Small intestine (tissue), 7 donors: ENCODE results near the gene USF3. TPM values are rescaled to one million over a fixed set of nuclear protein-coding genes. Genes with fewer than 3 reads are reported as not detected.

Source experiments
- DNase-seq, 2 donors: peaks; one replicate each; pipeline versions ENCODE4 v3.0.0 to v3.0.0-alpha.2; 2013
- FAIRE-seq: peaks from 2 replicates; lab custom pipeline; 2012; peaks lifted over from hg19 to GRCh38; lab: Jason Lieb, UNC
- H3K27ac ChIP-seq, 3 donors: one replicate each; pipeline ENCODE4 v1.5.1; 2013; ENCODE audit warnings: low read length in 2 of 3, mild to moderate bottlenecking in 2 of 3, control low read depth in 1 of 3, inconsistent platforms in 1 of 3, low read depth in 1 of 3, moderate library complexity in 1 of 3
- H3K27me3 ChIP-seq, 3 donors: one replicate each; pipeline ENCODE4 v1.6.1; 2013; ENCODE audit warnings: low read length in 3 of 3, inconsistent platforms in 1 of 3; ENCODE audit not compliant: control insufficient read depth in 3 of 3, insufficient read depth in 3 of 3
- H3K36me3 ChIP-seq, 3 donors: one replicate each; pipeline ENCODE4 v1.6.1; 2013; ENCODE audit warnings: low read length in 3 of 3, inconsistent platforms in 1 of 3, low read depth in 1 of 3, mild to moderate bottlenecking in 1 of 3, moderate library complexity in 1 of 3; ENCODE audit not compliant: control insufficient read depth in 3 of 3, insufficient read depth in 2 of 3
- H3K4me1 ChIP-seq, 3 donors: one replicate each; pipeline ENCODE4 v1.6.1; 2013; ENCODE audit warnings: low read length in 2 of 3, inconsistent platforms in 1 of 3, low read depth in 1 of 3, mild to moderate bottlenecking in 1 of 3, moderate library complexity in 1 of 3; ENCODE audit not compliant: control insufficient read depth in 3 of 3, insufficient read depth in 2 of 3
- H3K4me3 ChIP-seq, 3 donors: one replicate each; pipeline ENCODE4 v1.5.1; 2013; ENCODE audit warnings: low read length in 3 of 3, control low read depth in 1 of 3, inconsistent platforms in 1 of 3, low read depth in 1 of 3, mild to moderate bottlenecking in 1 of 3, moderate library complexity in 1 of 3
- H3K9me3 ChIP-seq, 2 donors: one replicate each; pipeline ENCODE4 v1.6.1; 2013; ENCODE audit warnings: low read depth in 1 of 2, low read length in 1 of 2; ENCODE audit not compliant: control insufficient read depth in 2 of 2, insufficient read depth in 1 of 2
- WGBS, 3 donors: extraction: QIAGEN DNeasy Blood & Tissue Kit; methylation state at CpG; one replicate each; pipeline ENCODE4 v1.1.7; 2013; 5-methylcytosine and 5-hydroxymethylcytosine counted together
- polyA plus RNA-seq, 4 donors: library from polyadenylated mRNA; stranded (reverse) in 3 of 4; unstranded in 1 of 4; fragments of 200-250 nt in 3 of 4; fragments of 120-200 nt in 1 of 4; gene quantifications; one replicate each; pipeline versions ENCODE4 v1.2.1 to v1.2.3, GENCODE V29; 2013
- donor health status: healthy with polysubstance abuse.
- donor health status: control.
- donor health status: control.
- donor health status: Bipolar disorder and iron deficiency.
- donor health status: healthy.

Gene USF3
- polyA plus RNA-seq, 4 donors = 3.2 to 17.2 (median 7.4) TPM

- DNase-seq (no peak), FAIRE-seq (no peak)
- peaks cover 0 to 10% (median 5%) of the 10 kb centered on the region in 3 donors for H3K4me1 ChIP-seq
- peaks cover 0 to 18% of the 10 kb centered on the region in 2 donors for H3K9me3 ChIP-seq
- WGBS, 3 donors = 88 to 95% (median 91%) methylated on average over 3 of the region's 3 CpGs
- H3K27me3 ChIP-seq = no peaks in the 10 kb centered on the region
- H3K27ac ChIP-seq = no peak overlapping the region
- no peak overlapping the region for H3K4me3 ChIP-seq
- H3K36me3 ChIP-seq = peaks cover 0 to 9% (median 4%) of the 10 kb centered on the region in 3 donors
These were observed 6.0 kb downstream of the USF3 start for GRCh38 chr3:113690482-113690881.

GRCh38 chr3:113685956-113686721, 10.3 kb downstream of the USF3 start:
- Histone ChIP-seq H3K4me3 (no peak overlapping the region), H3K27me3 (no peaks in the 10 kb centered on the region), H3K36me3 (peaks cover 0 to 15% (median 8%) of the 10 kb centered on the region in 3 donors), H3K4me1 (no peaks in the 10 kb centered on the region), H3K27ac (no peak overlapping the region), H3K9me3 (peaks cover 0 to 37% of the 10 kb centered on the region in 2 donors)
- no peak for DNase-seq
- WGBS, 3 donors = 81 to 100% (median 83%) methylated on average over 2 of the region's 2 CpGs
- FAIRE-seq = no peak

- WGBS, 3 donors = 93 to 94% (median 93%) methylated on average over 5 of the region's 5 CpGs
- FAIRE-seq = no peak
- H3K27me3 ChIP-seq = no peaks in the 10 kb centered on the region
These were observed 11.3 kb downstream of the USF3 start for GRCh38 chr3:113685124-113685523.

GRCh38 chr3:113684271-113684819, 12.1 kb downstream of the USF3 start:
- 94 to 97% (median 97%) methylated on average over 3 of the region's 3 CpGs for WGBS, 3 donors
- no peaks in the 10 kb centered on the region for H3K27me3 ChIP-seq
- no peak overlapping the region for H3K27ac ChIP-seq
- H3K36me3 ChIP-seq = peaks cover 0 to 15% (median 8%) of the 10 kb centered on the region in 3 donors
- no peak overlapping the region for H3K4me3 ChIP-seq
- no peaks in the 10 kb centered on the region for H3K4me1 ChIP-seq
- DNase-seq = no peak
- no peak for FAIRE-seq
- peaks cover 0 to 37% of the 10 kb centered on the region in 2 donors for H3K9me3 ChIP-seq

More at GRCh38 chr3:113685124-113685523, 11.3 kb downstream of the USF3 start:
- Histone ChIP-seq H3K9me3 (peaks cover 0 to 37% of the 10 kb centered on the region in 2 donors), H3K27ac (no peak overlapping the region), H3K4me3 (no peak overlapping the region), H3K4me1 (no peaks in the 10 kb centered on the region), H3K36me3 (peaks cover 0 to 15% (median 8%) of the 10 kb centered on the region in 3 donors)
- DNase-seq = no peak

GRCh38 chr3:113678773-113679172, 17.7 kb downstream of the USF3 start:
- peaks cover 0 to 4% (median 4%) of the 10 kb centered on the region in 3 donors for H3K36me3 ChIP-seq
- FAIRE-seq = no peak
- H3K9me3 ChIP-seq = peaks cover 0 to 8% of the 10 kb centered on the region in 2 donors

GRCh38 chr3:113677737-113678136, 18.7 kb downstream of the USF3 start:
- no peak overlapping the region for H3K27ac ChIP-seq
- H3K9me3 ChIP-seq = peaks cover 0 to 3% of the 10 kb centered on the region in 2 donors
- peaks cover 0 to 7% (median 6%) of the 10 kb centered on the region in 3 donors for H3K36me3 ChIP-seq
- FAIRE-seq = no peak
- no peaks in the 10 kb centered on the region for H3K27me3 ChIP-seq
- H3K4me1 ChIP-seq = no peaks in the 10 kb centered on the region
- DNase-seq = no peak
- H3K4me3 ChIP-seq = no peak overlapping the region
- WGBS, 3 donors = 100% methylated on average over 1 of the region's 1 CpG

More at GRCh38 chr3:113678773-113679172, 17.7 kb downstream of the USF3 start:
- Histone ChIP-seq H3K4me3 (no peak overlapping the region), H3K27ac (no peak overlapping the region), H3K27me3 (no peaks in the 10 kb centered on the region), H3K4me1 (no peaks in the 10 kb centered on the region)
- no peak for DNase-seq
- WGBS, 3 donors = 96 to 99% (median 98%) methylated on average over 4 of the region's 4 CpGs

GRCh38 chr3:113676261-113676660, 20.2 kb downstream of the USF3 start:
- no peak for FAIRE-seq
- H3K36me3 ChIP-seq = peaks cover 0 to 13% (median 6%) of the 10 kb centered on the region in 3 donors
- H3K4me3 ChIP-seq = no peak overlapping the region
- H3K27ac ChIP-seq = no peak overlapping the region
- H3K9me3 ChIP-seq = no peaks in the 10 kb centered on the region
- no peak for DNase-seq
- H3K27me3 ChIP-seq = no peaks in the 10 kb centered on the region
- 84 to 93% (median 92%) methylated on average over 3 of the region's 3 CpGs for WGBS, 3 donors
- H3K4me1 ChIP-seq = no peaks in the 10 kb centered on the region

- DNase-seq = no peak
These were observed 22.8 kb downstream of the USF3 start for GRCh38 chr3:113673593-113673992.

More at GRCh38 chr3:113673593-113673992, 22.8 kb downstream of the USF3 start:
- no peak overlapping the region for H3K27ac ChIP-seq
- WGBS, 3 donors = 78 to 86% (median 79%) methylated on average over 4 of the region's 4 CpGs
- no peak for FAIRE-seq
- H3K9me3 ChIP-seq = no peaks in the 10 kb centered on the region
- H3K4me3 ChIP-seq = no peak overlapping the region
- no peaks in the 10 kb centered on the region for H3K4me1 ChIP-seq
- peaks cover 0 to 21% (median 8%) of the 10 kb centered on the region in 3 donors for H3K36me3 ChIP-seq
- no peaks in the 10 kb centered on the region for H3K27me3 ChIP-seq
